GM12892 (cell line): ENCODE measurements around the gene PTPRN2.

ENCODE experiments used
- POLR2A ChIP-seq: IDR thresholded peaks from 2 replicates; pipeline ENCODE4 v1.6.1; 2011; ENCODE audit warnings: low read depth, low read length, control low read depth
- POLR2AphosphoS5 ChIP-seq: IDR thresholded peaks from 2 replicates; pipeline ENCODE4 v1.6.1; 2011; ENCODE audit warnings: low read depth, low read length, control low read depth
- TAF1 ChIP-seq: IDR thresholded peaks from 2 replicates; pipeline ENCODE4 v1.6.1; 2011; ENCODE audit warnings: low read depth, mild to moderate bottlenecking, control low read depth, low read length, borderline replicate concordance

GRCh38 chr7:157687845-157688532 is 899.6 kb downstream of the PTPRN2 start:
- TF ChIP-seq POLR2A (no peak), POLR2AphosphoS5 (no peak), TAF1 (no peak)
